T-helper 2 cell treated with Interferon-gamma antibody and Interleukin-4, amounts not matched to agents 5 μg/mL and 100 μg/mL, for 36 hours (primary cell): ENCODE data around the gene HAGH.

Source experiments
- DNase-seq: peaks from one replicate; pipeline ENCODE4 v3.0.0; 2021; ENCODE audit warnings: low spot score
- H3K27ac Mint-ChIP-seq: one replicate; pipeline ENCODE4 v1.8.0; 2021; ENCODE audit warnings: mild to moderate bottlenecking, mixed read lengths
- H3K27me3 Mint-ChIP-seq: one replicate; pipeline ENCODE4 v1.8.0; 2021; ENCODE audit warnings: low read depth, mixed read lengths
- H3K36me3 Mint-ChIP-seq: one replicate; pipeline ENCODE4 v1.8.0; 2021; ENCODE audit warnings: low read depth, mixed read lengths
- H3K4me1 Mint-ChIP-seq: one replicate; pipeline ENCODE4 v1.8.0; 2021; ENCODE audit warnings: low read depth, mixed read lengths
- H3K4me3 Mint-ChIP-seq: one replicate; pipeline ENCODE4 v1.8.0; 2022; ENCODE audit warnings: mild to moderate bottlenecking, moderate library complexity, mixed read lengths
- H3K9me3 Mint-ChIP-seq: one replicate; pipeline ENCODE4 v1.8.0; 2021; ENCODE audit warnings: mixed read lengths

The HAGH gene

DNA sequence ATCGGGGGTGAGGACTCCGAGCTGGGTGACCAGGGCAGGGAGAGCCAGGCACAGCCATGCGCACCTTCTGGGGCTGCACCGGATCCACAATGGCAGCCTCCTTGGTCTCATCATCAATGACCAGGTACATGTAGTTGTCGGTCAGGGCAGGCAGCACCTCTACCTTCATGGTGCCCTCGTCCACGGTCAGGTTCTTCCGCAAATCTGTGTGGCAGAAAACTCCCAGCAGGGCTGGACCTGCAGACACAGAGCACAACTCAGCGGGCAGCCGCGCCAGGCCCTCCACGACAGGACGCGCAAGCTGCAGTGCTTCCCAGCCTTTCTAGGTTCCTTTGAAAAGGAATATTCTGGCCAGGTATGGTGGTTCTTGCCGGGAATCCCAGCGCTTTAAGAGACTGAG lies 3.8 kb downstream of the HAGH start:
- H3K4me3 Mint-ChIP-seq, result no peak overlapping the region
- no peak overlapping the region for H3K27ac Mint-ChIP-seq
- DNase-seq, result no peak
- H3K9me3 Mint-ChIP-seq, result no peaks in the 10 kb centered on the region
- no peaks in the 10 kb centered on the region for H3K27me3 Mint-ChIP-seq
- peaks cover 4% of the 10 kb centered on the region for H3K36me3 Mint-ChIP-seq
- H3K4me1 Mint-ChIP-seq, result peaks cover 16% of the 10 kb centered on the region

DNA sequence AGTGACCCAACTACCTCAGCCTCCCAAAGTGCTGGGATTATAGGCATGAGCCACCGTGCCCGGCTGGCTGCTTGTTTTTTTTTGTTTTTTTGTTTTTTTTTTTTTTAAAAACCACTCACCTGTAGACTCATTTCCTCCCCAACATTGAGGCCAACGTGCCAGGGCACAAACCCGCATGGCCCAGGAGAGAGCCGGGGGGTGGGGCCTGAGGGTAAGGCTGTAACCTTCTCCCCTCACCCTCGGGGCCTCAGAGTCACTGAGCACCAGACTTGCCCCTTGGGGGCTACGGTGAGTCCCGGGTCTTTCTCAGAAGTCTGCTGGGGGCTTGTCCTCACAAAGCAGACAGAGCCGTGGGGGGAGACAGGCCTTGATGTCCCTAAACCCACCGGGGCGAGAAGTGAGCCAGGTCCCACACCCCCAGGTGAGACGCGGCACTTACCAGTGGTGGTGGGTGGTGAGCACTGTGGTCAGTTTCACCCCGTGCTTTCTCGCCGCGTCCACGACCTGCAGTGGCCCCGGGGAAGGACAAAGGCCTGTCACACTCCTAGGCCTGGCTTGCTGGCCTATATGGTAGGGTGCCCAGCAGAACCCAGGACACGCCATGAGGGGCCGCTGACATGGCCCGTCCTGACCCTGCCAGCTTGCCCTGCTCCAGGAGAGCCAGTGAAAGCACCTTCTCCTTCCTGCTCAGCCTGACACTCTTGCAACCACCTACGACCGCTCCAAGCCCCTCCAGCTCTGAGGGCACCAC lies 4.6 kb downstream of the HAGH start:
- DNase-seq, result no peak
- Mint-ChIP-seq H3K4me1 (peaks cover 11% of the 10 kb centered on the region), H3K27me3 (no peaks in the 10 kb centered on the region), H3K9me3 (no peaks in the 10 kb centered on the region), H3K27ac (no peak overlapping the region), H3K36me3 (peaks cover 4% of the 10 kb centered on the region), H3K4me3 (no peak overlapping the region)

DNA sequence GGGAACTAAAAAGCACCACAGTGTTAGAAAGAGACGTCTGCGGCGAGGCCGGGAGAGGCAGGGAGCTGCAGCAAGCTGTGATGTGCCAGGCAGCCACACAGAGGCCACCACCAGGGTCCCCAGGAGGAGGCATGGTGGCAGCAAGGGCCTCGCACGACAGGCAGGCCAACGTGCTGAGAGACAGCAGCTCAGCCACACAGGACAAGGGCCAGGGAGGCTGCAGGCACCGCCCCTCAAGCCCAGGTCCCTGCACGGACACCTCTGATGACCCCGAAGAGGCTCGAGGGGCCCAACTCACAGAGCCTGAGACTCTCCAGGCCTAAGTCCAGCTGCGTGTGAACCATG lies 5.7 kb downstream of the HAGH start:
- DNase-seq, result no peak
- Mint-ChIP-seq H3K4me1 (peaks cover 11% of the 10 kb centered on the region), H3K27ac (no peak overlapping the region), H3K27me3 (no peaks in the 10 kb centered on the region), H3K4me3 (no peak overlapping the region), H3K36me3 (peaks cover 4% of the 10 kb centered on the region), H3K9me3 (no peaks in the 10 kb centered on the region)

DNA sequence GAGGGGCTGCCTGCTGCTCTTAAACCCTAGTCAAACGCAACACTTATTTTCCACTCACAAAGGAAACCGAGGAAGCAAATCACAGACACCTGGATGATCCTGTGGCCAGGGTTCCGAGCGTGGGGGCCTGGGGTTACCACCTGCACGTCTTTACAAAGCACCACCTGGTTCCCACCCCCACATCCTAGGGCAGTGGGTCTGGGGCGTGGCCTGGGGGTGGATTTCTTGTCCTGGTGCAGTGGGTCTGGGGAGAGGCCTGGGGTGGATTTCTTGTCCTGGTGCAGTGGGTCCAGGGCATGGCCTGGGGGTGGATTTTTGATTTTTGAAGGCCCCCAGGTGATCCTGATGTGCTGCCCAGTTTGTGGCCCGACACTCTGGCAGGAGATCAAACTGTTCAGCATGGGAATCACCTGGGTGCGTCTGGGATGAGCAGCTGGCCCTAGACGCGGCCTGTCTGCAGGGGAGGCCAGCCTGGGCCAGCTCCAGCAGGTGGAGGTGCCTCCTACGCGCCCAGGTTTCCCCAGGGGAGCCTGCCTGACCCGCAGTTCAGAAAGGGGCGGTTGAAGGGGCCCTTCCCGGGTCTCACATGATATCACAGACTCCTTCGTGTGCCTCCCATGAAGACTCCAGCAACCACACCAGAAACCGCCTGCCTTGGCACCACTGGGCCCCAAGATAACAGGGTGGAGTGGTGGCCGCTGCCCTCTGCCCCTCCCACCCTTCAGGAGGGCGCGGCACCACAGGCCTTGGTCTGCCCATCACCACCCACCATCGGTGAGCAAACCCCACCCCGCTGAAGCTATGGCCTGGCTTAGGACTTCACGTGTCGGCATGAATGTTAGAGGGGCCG lies 6.3 kb downstream of the HAGH start:
- H3K4me3 Mint-ChIP-seq, result no peak overlapping the region
- no peaks in the 10 kb centered on the region for H3K27me3 Mint-ChIP-seq
- no peaks in the 10 kb centered on the region for H3K9me3 Mint-ChIP-seq
- no peak overlapping the region for H3K27ac Mint-ChIP-seq
- peaks cover 5% of the 10 kb centered on the region for H3K4me1 Mint-ChIP-seq
- no peak for DNase-seq
- peaks cover 5% of the 10 kb centered on the region for H3K36me3 Mint-ChIP-seq

DNA sequence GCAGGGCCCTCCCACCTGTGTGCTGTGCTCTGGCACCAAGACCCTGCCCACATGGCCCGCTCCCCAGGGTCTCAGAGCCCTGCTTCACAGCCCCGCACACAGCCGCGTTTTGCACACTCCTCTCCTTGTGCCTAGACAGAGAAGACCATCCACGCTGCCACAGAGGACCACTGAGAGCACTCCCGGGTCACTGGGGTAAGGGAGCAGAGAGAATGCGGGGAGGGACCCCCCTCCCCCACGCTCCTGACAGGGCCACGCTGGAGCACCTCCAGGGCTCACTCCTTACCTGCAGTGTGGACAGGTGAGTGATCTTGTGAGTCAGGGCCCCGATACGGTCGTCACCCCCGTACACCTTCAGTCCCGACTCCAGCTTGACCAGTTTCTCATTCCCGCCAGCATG lies 7.0 kb downstream of the HAGH start:
- Mint-ChIP-seq H3K27ac (no peak overlapping the region), H3K36me3 (peaks cover 7% of the 10 kb centered on the region), H3K4me1 (peaks cover 3% of the 10 kb centered on the region), H3K27me3 (no peaks in the 10 kb centered on the region), H3K9me3 (no peaks in the 10 kb centered on the region), H3K4me3 (no peak overlapping the region)
- no peak for DNase-seq

DNA sequence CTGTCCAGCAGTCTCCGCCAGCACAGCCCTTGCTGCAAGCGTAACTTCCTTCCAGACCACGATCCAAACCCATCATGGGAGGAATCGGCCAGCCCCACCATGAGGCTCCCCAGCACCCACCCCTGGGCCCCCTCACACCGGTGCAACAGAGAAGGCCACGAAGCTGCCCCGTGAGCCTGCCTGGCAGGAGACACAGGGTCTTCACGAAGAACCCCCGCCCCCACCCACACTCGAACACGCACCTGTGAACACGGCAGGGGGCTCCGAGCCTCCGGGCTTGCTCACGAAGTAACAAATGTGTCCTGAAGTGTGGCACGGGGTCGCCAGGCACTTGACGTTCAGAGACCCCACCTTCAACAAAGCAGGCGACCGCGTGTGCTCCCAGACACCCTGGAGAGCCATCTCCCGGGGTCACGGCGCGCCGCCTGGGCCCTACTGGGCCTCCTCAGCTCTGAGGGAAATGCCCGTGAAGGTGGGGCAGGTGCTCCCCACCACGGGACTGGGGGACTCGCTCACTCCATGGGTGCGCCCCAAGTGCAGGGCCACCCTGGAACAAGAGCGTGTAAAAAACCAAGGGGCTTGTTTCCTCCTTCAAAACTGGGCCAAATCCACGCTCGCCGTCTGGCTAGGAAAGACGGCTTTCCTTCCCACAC lies 7.6 kb downstream of the HAGH start:
- Mint-ChIP-seq H3K27me3 (no peaks in the 10 kb centered on the region), H3K9me3 (no peaks in the 10 kb centered on the region), H3K4me3 (no peak overlapping the region), H3K27ac (no peak overlapping the region), H3K4me1 (peaks cover 3% of the 10 kb centered on the region), H3K36me3 (peaks cover 7% of the 10 kb centered on the region)
- no peak for DNase-seq

DNA sequence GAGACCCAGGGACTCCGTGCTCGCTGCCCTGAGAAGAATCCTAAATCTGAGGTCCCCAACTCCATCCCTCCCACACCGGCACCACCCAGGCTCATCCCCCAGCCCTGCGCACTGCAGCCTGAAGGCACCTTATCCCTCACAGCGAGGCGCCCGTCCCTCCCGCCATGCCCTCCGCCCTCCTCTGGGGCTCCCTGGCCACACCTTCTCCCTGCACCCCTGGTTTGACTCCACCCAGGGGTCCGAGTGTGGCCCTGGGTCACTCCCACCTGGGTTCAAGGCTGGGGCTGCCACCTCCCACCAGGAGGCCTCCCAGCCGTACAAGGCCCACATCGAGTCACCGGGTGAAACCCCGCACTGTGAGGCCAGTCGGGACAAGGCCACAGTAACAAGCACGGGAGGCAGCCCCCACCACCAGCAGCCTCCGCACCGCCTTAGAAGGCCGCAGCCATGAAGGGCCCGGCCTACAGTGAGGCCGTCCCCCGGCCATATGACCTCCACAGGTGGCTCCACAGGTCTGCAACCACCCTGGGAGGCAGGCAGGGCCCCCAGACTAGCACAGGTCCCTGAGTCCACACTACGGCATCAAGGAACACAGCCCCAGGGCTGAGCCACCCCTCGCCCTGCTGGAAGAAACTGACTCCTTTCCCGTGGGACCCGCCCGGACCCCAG lies 8.3 kb downstream of the HAGH start:
- Mint-ChIP-seq H3K4me3 (no peak overlapping the region), H3K27me3 (no peaks in the 10 kb centered on the region), H3K36me3 (peaks cover 9% of the 10 kb centered on the region), H3K4me1 (peaks cover under 1% of the 10 kb centered on the region), H3K27ac (no peak overlapping the region), H3K9me3 (no peaks in the 10 kb centered on the region)
- no peak for DNase-seq

DNA sequence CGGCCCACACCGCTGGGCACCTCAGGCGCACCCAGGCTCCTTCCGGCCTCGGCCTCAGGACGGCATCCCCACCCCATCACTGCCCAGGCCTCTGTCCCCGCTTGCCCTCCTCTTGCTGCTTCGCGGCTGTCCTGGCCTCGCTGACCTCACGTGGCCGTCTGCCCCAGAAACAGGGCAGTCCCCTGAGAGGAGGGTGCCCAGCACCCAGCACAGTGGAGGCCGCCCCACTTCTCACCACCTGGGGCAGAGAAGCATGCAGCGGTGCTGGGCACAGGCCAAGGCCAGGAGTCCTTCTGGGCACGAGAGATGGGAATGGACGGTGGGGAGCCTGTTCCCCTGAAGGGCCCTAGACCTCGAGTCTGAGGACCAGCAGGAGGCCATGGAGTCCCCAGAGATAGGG lies 8.9 kb downstream of the HAGH start:
- Mint-ChIP-seq H3K4me3 (no peak overlapping the region), H3K9me3 (no peaks in the 10 kb centered on the region), H3K27me3 (no peaks in the 10 kb centered on the region), H3K27ac (no peak overlapping the region), H3K4me1 (peaks cover 4% of the 10 kb centered on the region), H3K36me3 (peaks cover 12% of the 10 kb centered on the region)
- no peak for DNase-seq

DNA sequence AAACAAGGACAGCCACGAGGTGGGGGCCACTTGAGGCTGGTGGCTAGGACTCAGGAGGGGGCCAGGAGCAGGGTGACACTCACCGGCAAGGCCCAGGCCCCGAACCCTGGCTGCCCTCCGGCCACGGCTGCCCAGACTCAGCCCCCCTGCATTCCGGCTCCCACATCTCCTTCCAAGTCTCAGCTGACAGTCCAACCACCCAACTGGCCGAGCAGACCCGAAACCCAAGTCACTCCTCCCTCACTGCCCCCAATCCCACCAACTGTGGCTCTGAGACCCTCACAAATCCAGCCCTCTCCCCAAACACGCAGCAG lies 9.4 kb downstream of the HAGH start:
- no peak overlapping the region for H3K27ac Mint-ChIP-seq
- DNase-seq, result no peak
- no peaks in the 10 kb centered on the region for H3K9me3 Mint-ChIP-seq
- no peaks in the 10 kb centered on the region for H3K27me3 Mint-ChIP-seq
- H3K36me3 Mint-ChIP-seq, result peaks cover 10% of the 10 kb centered on the region
- no peak overlapping the region for H3K4me3 Mint-ChIP-seq
- H3K4me1 Mint-ChIP-seq, result peaks cover 6% of the 10 kb centered on the region

DNA sequence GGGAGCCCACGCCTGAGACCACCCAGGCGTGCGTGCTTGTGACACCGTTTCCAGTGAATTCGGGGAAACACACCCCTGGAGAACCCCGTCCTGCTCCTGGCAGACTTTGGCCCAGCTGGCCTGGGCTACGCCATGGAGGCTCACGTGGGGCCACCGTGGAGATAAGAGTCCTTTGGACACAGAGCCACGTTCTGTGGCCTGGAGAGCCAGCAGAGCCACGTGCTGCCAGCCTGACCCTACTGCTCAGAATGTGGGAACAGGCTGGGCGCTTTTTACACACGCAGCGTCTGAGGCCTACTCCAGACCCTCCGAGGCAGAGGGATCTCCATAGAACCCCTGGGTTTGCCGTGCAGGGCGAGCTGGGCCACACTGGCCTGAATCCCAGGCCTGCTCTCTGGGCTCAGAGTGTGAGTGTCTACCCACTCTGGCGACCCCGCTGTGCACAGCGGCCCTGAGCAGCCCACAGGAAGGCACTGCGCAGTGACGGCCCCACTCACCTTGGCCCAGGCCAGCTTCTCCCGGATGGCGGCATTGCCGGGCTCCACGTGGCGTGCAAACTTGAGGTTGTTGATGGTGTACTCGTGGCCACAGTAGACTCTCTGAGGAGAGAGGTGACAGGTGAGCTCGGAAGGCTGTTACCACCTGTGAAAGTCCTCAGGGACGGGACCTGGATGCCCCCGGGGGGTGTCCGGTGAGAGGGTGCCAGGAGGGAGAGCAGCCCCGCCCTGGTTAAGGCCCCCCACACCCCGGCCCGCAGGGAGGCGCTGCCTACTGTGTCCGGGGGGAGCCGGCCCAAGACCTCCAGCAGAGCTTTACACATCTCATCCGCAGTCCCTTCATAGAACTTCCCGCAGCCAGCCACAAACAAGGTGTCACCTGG lies 10.0 kb downstream of the HAGH start:
- Mint-ChIP-seq H3K4me1 (peaks cover 6% of the 10 kb centered on the region), H3K9me3 (no peaks in the 10 kb centered on the region), H3K27ac (no peak overlapping the region), H3K36me3 (peaks cover 10% of the 10 kb centered on the region), H3K27me3 (no peaks in the 10 kb centered on the region), H3K4me3 (no peak overlapping the region)
- no peak for DNase-seq

DNA sequence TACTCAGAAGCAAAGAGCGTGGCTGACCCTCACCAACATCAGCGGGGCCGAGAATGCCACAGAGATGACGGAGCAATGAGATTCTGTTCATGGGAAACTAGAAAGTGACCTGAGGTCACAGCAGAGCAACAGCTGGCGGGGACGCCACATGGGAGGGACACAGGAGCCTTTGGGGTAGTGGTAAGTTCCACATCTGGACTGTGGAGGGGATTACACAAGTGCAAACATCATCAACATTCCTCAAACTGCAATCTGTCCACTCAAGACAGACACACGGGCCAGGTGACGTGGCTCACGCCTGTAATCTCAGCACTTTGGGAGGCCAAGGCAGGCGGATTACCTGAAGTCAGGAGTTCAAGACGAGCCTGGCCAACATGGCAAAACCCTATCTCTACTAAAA lies 11.2 kb downstream of the HAGH start:
- H3K9me3 Mint-ChIP-seq, result no peaks in the 10 kb centered on the region
- peaks cover 6% of the 10 kb centered on the region for H3K4me1 Mint-ChIP-seq
- no peaks in the 10 kb centered on the region for H3K27me3 Mint-ChIP-seq
- no peak overlapping the region for H3K27ac Mint-ChIP-seq
- H3K36me3 Mint-ChIP-seq, result peaks cover 10% of the 10 kb centered on the region
- no peak for DNase-seq
- no peak overlapping the region for H3K4me3 Mint-ChIP-seq

DNA sequence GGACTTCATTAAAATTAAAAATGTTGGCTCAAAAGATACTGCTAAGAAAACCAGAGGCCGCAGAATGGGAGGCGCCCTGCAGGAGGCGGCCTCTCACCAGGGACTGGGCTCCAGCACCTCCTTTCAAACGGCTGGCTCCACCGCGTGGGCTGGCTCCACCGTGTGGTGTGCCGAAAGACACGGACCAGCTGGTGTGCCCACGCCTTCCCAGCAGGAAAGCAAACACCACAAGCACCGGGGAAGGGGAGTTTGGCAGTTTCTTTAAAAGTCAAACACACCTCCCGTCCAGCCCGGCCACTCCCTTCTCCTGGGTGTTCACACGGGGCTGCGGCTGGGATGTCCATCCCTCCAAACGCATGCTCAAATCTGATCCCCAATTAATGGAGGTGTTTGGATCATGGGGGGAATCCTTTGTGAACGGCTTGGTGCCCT lies 13.9 kb downstream of the HAGH start:
- H3K36me3 Mint-ChIP-seq, result peaks cover 13% of the 10 kb centered on the region
- peaks cover 6% of the 10 kb centered on the region for H3K4me1 Mint-ChIP-seq
- H3K27ac Mint-ChIP-seq, result no peak overlapping the region
- peak; percentile 53 for DNase-seq
- no peak overlapping the region for H3K4me3 Mint-ChIP-seq
- no peaks in the 10 kb centered on the region for H3K9me3 Mint-ChIP-seq
- no peaks in the 10 kb centered on the region for H3K27me3 Mint-ChIP-seq

DNA sequence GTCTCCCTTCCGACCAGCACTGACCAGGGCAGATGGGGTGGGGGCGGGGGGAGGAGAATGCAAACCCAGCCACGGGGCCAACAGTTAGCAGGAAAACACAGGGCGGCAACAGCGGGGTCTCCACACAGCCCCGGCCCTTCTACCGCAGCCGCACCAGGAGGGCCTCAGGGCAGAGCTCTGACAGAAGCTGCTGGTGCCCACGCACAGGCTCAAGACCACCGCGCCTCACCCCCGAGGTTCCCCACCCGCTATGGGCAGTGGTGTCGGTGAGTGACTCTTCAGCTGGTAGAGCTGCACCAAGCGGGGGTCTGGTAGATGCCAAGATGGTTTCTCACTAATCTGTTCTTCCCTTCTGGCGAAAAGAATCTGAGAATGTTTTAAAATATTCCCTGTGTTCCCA lies 16.1 kb downstream of the HAGH start:
- peaks cover 6% of the 10 kb centered on the region for H3K4me1 Mint-ChIP-seq
- no peak for DNase-seq
- H3K36me3 Mint-ChIP-seq, result peaks cover 24% of the 10 kb centered on the region
- H3K27ac Mint-ChIP-seq, result no peak overlapping the region
- H3K9me3 Mint-ChIP-seq, result no peaks in the 10 kb centered on the region
- no peak overlapping the region for H3K4me3 Mint-ChIP-seq
- no peaks in the 10 kb centered on the region for H3K27me3 Mint-ChIP-seq
